ENCODE results near the gene CDH3.

CDH3 gene

GRCh38 chr16:68617734-68618133 lies 27.4 kb upstream of the CDH3 start:
- FAIRE-seq (no peak), DNase-seq (ENCODE audit: insufficient read length, low spot score) (no peak)
- TF ChIP-seq CTCF (IDR thresholded peaks at IDR 0.05; ENCODE audit: insufficient read depth, missing control alignments), result no peak

GRCh38 chr16:68626557-68626956 lies 18.6 kb upstream of the CDH3 start:
- FAIRE-seq (no peak), DNase-seq (ENCODE audit: insufficient read length, low spot score) (no peak)
- no peak for TF ChIP-seq CTCF (IDR thresholded peaks at IDR 0.05; ENCODE audit: insufficient read depth, missing control alignments)

GRCh38 chr16:68627951-68628425 lies 17.1 kb upstream of the CDH3 start:
- FAIRE-seq, result no peak
- DNase-seq (ENCODE audit: insufficient read length, low spot score), result no peak
- TF ChIP-seq CTCF (IDR thresholded peaks at IDR 0.05; ENCODE audit: insufficient read depth, missing control alignments), result no peak

GRCh38 chr16:68629351-68629910 lies 15.7 kb upstream of the CDH3 start:
- no peak for DNase-seq (ENCODE audit: insufficient read length, low spot score)
- no peak for TF ChIP-seq CTCF (IDR thresholded peaks at IDR 0.05; ENCODE audit: insufficient read depth, missing control alignments)
- FAIRE-seq, result no peak

- TF ChIP-seq CTCF (IDR thresholded peaks at IDR 0.05; ENCODE audit: insufficient read depth, missing control alignments), result no peak
- DNase-seq (ENCODE audit: insufficient read length, low spot score) (no peak), FAIRE-seq (no peak)
Measured at GRCh38 chr16:68636064-68636560, 9.0 kb upstream of the CDH3 start.

GRCh38 chr16:68636818-68637217 lies 8.3 kb upstream of the CDH3 start:
- DNase-seq (ENCODE audit: insufficient read length, low spot score) (no peak), FAIRE-seq (no peak)
- TF ChIP-seq CTCF (IDR thresholded peaks at IDR 0.05; ENCODE audit: insufficient read depth, missing control alignments), result no peak

GRCh38 chr16:68640972-68641371 lies 4.1 kb upstream of the CDH3 start:
- DNase-seq (ENCODE audit: insufficient read length, low spot score) (no peak), FAIRE-seq (no peak)
- TF ChIP-seq CTCF (IDR thresholded peaks at IDR 0.05; ENCODE audit: insufficient read depth, missing control alignments), result no peak

Measured in D721Med (cell line).